Vagina (tissue), 2 donors: Measurements from ENCODE around the gene JCAD. TPM values are rescaled to one million over a fixed set of nuclear protein-coding genes. Genes with fewer than 3 reads are reported as not detected.

Source experiments
- DNase-seq, 2 donors: peaks; one replicate each; pipeline ENCODE4 v3.0.0-alpha.2; 2017; ENCODE audit errors: extremely low spot score in 2 of 2
- H3K27ac ChIP-seq: fragments of 200-600 bp; sonication (generic); one replicate; pipeline ENCODE4 v1.5.1; 2019
- H3K27me3 ChIP-seq: fragments of 200-600 bp; sonication (generic); one replicate; pipeline ENCODE4 v1.5.1; 2019
- H3K36me3 ChIP-seq, 2 donors: fragments of 200-600 bp; sonication (generic); one replicate each; pipeline ENCODE4 v1.5.1; 2017 to 2019
- H3K4me1 ChIP-seq: fragments of 200-600 bp; sonication (generic); one replicate; pipeline ENCODE4 v1.5.1; 2019
- H3K4me3 ChIP-seq, 2 donors: fragments of 200-600 bp; sonication (generic); 1 replicate in 1 of 2; 2 replicates in 1 of 2; pipeline ENCODE4 v1.5.1; 2016 to 2019
- H3K9me3 ChIP-seq: fragments of 200-600 bp; sonication (generic); one replicate; pipeline ENCODE4 v1.5.1; 2019
- POLR2A ChIP-seq, 2 donors: fragments of 450-650 bp; IDR thresholded peaks; one replicate each; pipeline ENCODE4 v1.6.1; 2017; ENCODE audit warnings: antibody characterized with exemption in 2 of 2, mild to moderate bottlenecking in 2 of 2, moderate library complexity in 2 of 2
- POLR2AphosphoS5 ChIP-seq, 2 donors: sonication (generic); formaldehyde crosslinking; IDR thresholded peaks; one replicate each; pipeline ENCODE4 v1.9.0; 2017; ENCODE audit warnings: antibody characterized with exemption in 2 of 2, mild to moderate bottlenecking in 2 of 2, low read depth in 1 of 2; ENCODE audit not compliant: insufficient read depth in 1 of 2
- intact Hi-C: fragments of 100-400 bp; cut with DNase I; formaldehyde crosslinking; loops from one replicate; pipeline ENCODE4 v1.15.1; 2023
- total RNA-seq: library from RNA; depleted of rRNA; stranded (reverse); fragments of >200 nt; gene quantifications from one replicate; pipeline ENCODE4 v1.2.3, GENCODE V29; 2016
- TF ChIP-seq, protein P1 (sequence below), 3 experiments: fragments of 450-650 bp in 2 of 3; fragments of 200-600 bp in 1 of 3; sonication (generic) in 1 of 3; IDR thresholded peaks; one replicate each; pipeline ENCODE4 v1.5.1; 2017 to 2019; ENCODE audit warnings: antibody characterized with exemption in 3 of 3, mild to moderate bottlenecking in 2 of 3, moderate library complexity in 2 of 3

Gene JCAD
- total RNA-seq, 1 donor from 2014 or later: 40.3 TPM

GRCh38 chr10:30037620-30038336, 21.6 kb downstream of the JCAD start:
- TF ChIP-seq, protein P1, sequence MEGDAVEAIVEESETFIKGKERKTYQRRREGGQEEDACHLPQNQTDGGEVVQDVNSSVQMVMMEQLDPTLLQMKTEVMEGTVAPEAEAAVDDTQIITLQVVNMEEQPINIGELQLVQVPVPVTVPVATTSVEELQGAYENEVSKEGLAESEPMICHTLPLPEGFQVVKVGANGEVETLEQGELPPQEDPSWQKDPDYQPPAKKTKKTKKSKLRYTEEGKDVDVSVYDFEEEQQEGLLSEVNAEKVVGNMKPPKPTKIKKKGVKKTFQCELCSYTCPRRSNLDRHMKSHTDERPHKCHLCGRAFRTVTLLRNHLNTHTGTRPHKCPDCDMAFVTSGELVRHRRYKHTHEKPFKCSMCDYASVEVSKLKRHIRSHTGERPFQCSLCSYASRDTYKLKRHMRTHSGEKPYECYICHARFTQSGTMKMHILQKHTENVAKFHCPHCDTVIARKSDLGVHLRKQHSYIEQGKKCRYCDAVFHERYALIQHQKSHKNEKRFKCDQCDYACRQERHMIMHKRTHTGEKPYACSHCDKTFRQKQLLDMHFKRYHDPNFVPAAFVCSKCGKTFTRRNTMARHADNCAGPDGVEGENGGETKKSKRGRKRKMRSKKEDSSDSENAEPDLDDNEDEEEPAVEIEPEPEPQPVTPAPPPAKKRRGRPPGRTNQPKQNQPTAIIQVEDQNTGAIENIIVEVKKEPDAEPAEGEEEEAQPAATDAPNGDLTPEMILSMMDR (IDR thresholded peaks at IDR 0.05): no peak
- no peak for TF ChIP-seq POLR2AphosphoS5 (IDR thresholded peaks at IDR 0.05; ENCODE audit: insufficient read depth in 1 of 2, low read depth in 1 of 2)
- no peak for TF ChIP-seq POLR2A (IDR thresholded peaks at IDR 0.05)
- H3K4me3 ChIP-seq: no peak overlapping the region
- H3K9me3 ChIP-seq: no peaks in the 10 kb centered on the region
- intact Hi-C loops: no loop called here
- no peaks in the 10 kb centered on the region for H3K36me3 ChIP-seq
- no peaks in the 10 kb centered on the region for H3K4me1 ChIP-seq
- DNase-seq: no peak
- H3K27ac ChIP-seq: no peak overlapping the region
- no peaks in the 10 kb centered on the region for H3K27me3 ChIP-seq

GRCh38 chr10:30036811-30037210, 22.6 kb downstream of the JCAD start:
- no peak for DNase-seq
- intact Hi-C loops: no loop called here
- H3K9me3 ChIP-seq: no peaks in the 10 kb centered on the region
- H3K27me3 ChIP-seq: no peaks in the 10 kb centered on the region
- H3K4me1 ChIP-seq: no peaks in the 10 kb centered on the region
- H3K4me3 ChIP-seq: no peak overlapping the region
- H3K36me3 ChIP-seq: no peaks in the 10 kb centered on the region
- no peak overlapping the region for H3K27ac ChIP-seq
- TF ChIP-seq POLR2A (IDR thresholded peaks at IDR 0.05) (no peak), POLR2AphosphoS5 (IDR thresholded peaks at IDR 0.05; ENCODE audit: insufficient read depth in 1 of 2, low read depth in 1 of 2) (no peak)
- TF ChIP-seq, protein P1 (IDR thresholded peaks at IDR 0.05): no peak

GRCh38 chr10:30036341-30036740, 23.0 kb downstream of the JCAD start:
- Histone ChIP-seq H3K4me3 (no peak overlapping the region), H3K4me1 (no peaks in the 10 kb centered on the region), H3K27ac (no peak overlapping the region), H3K27me3 (no peaks in the 10 kb centered on the region), H3K9me3 (no peaks in the 10 kb centered on the region), H3K36me3 (no peaks in the 10 kb centered on the region)
- DNase-seq: no peak
- TF ChIP-seq POLR2A (IDR thresholded peaks at IDR 0.05) (no peak), POLR2AphosphoS5 (IDR thresholded peaks at IDR 0.05; ENCODE audit: insufficient read depth in 1 of 2, low read depth in 1 of 2) (no peak)
- TF ChIP-seq, protein P1 (IDR thresholded peaks at IDR 0.05): no peak
- intact Hi-C loops: no loop called here

GRCh38 chr10:30034433-30035137, 24.8 kb downstream of the JCAD start:
- no peak overlapping the region for H3K27ac ChIP-seq
- no peaks in the 10 kb centered on the region for H3K9me3 ChIP-seq
- H3K4me3 ChIP-seq: no peak overlapping the region
- no peaks in the 10 kb centered on the region for H3K36me3 ChIP-seq
- intact Hi-C loops: no loop called here
- DNase-seq: no peak
- no peaks in the 10 kb centered on the region for H3K27me3 ChIP-seq
- H3K4me1 ChIP-seq: peaks cover 6% of the 10 kb centered on the region
- TF ChIP-seq POLR2AphosphoS5 (IDR thresholded peaks at IDR 0.05; ENCODE audit: insufficient read depth in 1 of 2, low read depth in 1 of 2) (no peak), POLR2A (IDR thresholded peaks at IDR 0.05) (no peak)
- TF ChIP-seq, protein P1 (IDR thresholded peaks at IDR 0.05): no peak

GRCh38 chr10:30032125-30032524, 27.3 kb downstream of the JCAD start:
- H3K27me3 ChIP-seq: peaks cover 4% of the 10 kb centered on the region
- H3K36me3 ChIP-seq: no peaks in the 10 kb centered on the region
- H3K9me3 ChIP-seq: no peaks in the 10 kb centered on the region
- intact Hi-C loops: no loop called here
- H3K4me1 ChIP-seq: peaks cover 19% of the 10 kb centered on the region
- no peak overlapping the region for H3K27ac ChIP-seq
- no peak for DNase-seq
- H3K4me3 ChIP-seq: no peak overlapping the region
- no peak for TF ChIP-seq POLR2A (IDR thresholded peaks at IDR 0.05)
- TF ChIP-seq, protein P1 (IDR thresholded peaks at IDR 0.05): no peak
